ENCODE measurements around the gene CYTH3.
A peak's percentile ranks its signal among the peaks of the same experiment; 100 is the strongest.

CYTH3 gene

GRCh38 chr7:6273380-6273837, 985 bp upstream of the CYTH3 start:
- no peak overlapping the region for H3K27ac ChIP-seq
- no peak for DNase-seq
- intact Hi-C loops (cut with DNase I; ENCODE audit: low total_unique reads), result loop anchor here (5.0 kb wide), 1 partner anchor 111 kb away; no protein-coding TSS in a partner anchor

DNA sequence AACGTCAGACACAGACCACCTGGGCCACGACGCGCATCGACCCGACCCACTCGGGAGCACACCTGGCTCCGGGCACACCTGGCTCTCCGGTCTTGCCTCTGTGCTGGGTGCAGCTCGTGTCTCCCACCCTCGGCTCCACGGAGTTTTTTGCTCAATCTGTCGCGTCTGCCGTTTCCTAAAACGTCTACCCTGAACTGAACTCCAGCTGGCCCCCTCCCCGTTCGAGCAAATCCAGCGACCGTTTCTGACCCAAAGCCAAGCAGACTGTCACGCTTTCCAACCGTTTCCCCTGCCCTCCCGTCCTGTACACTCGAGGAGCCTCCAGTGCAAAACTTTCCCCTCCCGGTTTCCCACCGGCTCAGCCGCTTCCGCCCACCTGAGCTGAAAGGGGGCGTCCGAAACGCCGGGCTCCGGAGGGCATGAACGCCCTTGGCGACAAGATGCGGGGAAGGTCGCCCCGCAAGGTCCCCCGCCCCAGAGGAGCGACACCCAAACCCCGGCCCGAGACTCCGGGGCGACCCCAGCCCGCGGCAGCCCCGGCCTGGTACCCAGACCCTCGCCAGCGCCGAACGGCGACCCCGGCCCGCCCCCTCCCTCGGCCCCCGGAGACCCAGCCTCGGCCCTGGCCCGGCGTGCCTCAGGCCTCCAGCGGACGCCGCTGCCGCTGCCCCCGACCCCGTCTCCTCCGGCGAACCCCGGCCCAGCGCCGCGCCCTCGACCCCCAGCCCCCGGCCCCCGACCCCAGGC, 557 bp downstream of the CYTH3 start:
- peaks cover 0 to 32% (median 23%) of the 10 kb centered on the region in 4 donors for H3K4me1 ChIP-seq
- intact Hi-C loops (cut with DNase I; ENCODE audit: low total_unique reads), result loop anchor here (5.0 kb wide), 1 partner anchor 110 kb away; no protein-coding TSS in a partner anchor
- no peaks in the 10 kb centered on the region for H3K27me3 ChIP-seq
- no peaks in the 10 kb centered on the region for H3K9me3 ChIP-seq
- peak overlapping the region; percentile 87 to 93 for H3K27ac ChIP-seq
- no peak for TF ChIP-seq CTCF (IDR thresholded peaks at IDR 0.05)
- peak in 1 of 2 donors; percentile 69 for DNase-seq
- no peaks in the 10 kb centered on the region for H3K36me3 ChIP-seq
- peak overlapping the region; percentile 99 for H3K4me3 ChIP-seq

More at GRCh38 chr7:6273380-6273837, 985 bp upstream of the CYTH3 start:
- Histone ChIP-seq H3K9me3 (no peaks in the 10 kb centered on the region), H3K4me1 (peaks cover 0 to 32% (median 23%) of the 10 kb centered on the region in 4 donors), H3K27me3 (no peaks in the 10 kb centered on the region), H3K4me3 (no peak overlapping the region), H3K36me3 (no peaks in the 10 kb centered on the region)
- no peak for TF ChIP-seq CTCF (IDR thresholded peaks at IDR 0.05)

DNA sequence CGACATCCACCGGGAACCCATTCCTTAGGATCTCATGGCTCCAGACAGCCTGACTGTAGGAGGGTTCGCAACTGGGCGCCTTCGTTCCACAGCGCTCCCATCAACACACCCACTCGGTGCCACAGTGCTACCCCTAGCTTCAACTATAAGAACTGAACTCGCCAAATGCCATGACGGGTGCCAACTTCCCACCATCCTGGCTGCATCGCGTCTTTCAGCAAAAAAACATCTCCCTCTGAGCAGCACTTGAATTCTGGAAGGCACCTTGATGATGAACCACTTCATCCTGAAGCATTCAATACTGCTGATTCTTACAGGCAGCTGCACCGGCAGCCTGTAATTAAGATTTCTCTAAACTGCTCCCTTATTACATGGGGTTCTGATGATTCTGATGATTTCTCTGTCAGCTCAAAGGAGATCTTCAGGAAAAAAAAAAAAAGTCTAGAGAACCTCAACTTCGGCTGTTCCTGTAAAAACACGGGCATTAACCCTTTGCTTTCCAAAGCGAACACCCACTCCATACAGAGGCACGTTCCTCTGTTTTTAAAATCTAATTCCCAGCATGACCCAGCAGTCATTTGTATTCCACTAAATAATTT, 1.3 kb downstream of the CYTH3 start:
- Histone ChIP-seq H3K4me3 (peak overlapping the region; percentile 99), H3K27me3 (no peaks in the 10 kb centered on the region), H3K36me3 (no peaks in the 10 kb centered on the region), H3K4me1 (peaks cover 0 to 32% (median 23%) of the 10 kb centered on the region in 4 donors), H3K27ac (peak overlapping the region; percentile 87 to 93), H3K9me3 (no peaks in the 10 kb centered on the region)
- intact Hi-C loops (cut with DNase I; ENCODE audit: low total_unique reads), result loop anchor here (5.0 kb wide), 1 partner anchor 109 kb away; no protein-coding TSS in a partner anchor
- peak; percentile 76 to 82 for DNase-seq
- TF ChIP-seq CTCF (IDR thresholded peaks at IDR 0.05), result peak; percentile 47 to 55

GRCh38 chr7:6269527-6269926, 2.9 kb downstream of the CYTH3 start:
- Histone ChIP-seq H3K4me3 (no peak overlapping the region), H3K36me3 (no peaks in the 10 kb centered on the region), H3K27me3 (no peaks in the 10 kb centered on the region), H3K27ac (peak overlapping the region; percentile 29 to 87), H3K4me1 (peaks cover 0 to 32% (median 23%) of the 10 kb centered on the region in 4 donors), H3K9me3 (no peaks in the 10 kb centered on the region)
- no peak for DNase-seq
- intact Hi-C loops (cut with DNase I; ENCODE audit: low total_unique reads), result no loop called here
- TF ChIP-seq CTCF (IDR thresholded peaks at IDR 0.05), result no peak

DNA sequence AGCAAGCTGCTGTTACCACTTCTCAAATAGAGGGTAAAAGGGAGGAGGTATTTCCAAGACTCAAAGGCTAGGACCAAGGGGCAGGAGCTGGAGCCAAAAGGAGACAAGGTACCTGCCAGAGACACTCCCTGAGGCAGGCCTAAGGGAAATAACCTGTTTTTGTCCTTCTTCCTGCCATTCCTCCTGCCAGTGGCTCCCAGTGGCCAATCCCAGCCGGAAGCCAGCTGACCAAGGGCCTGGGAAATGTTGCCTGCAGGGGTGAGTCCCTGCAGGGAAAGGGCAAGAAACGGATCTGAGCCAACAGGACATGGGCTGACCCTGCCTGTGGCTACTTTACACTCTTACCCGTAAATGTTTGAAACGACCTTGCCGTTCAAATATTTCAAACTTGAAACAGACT, 3.5 kb downstream of the CYTH3 start:
- DNase-seq, result no peak
- no peaks in the 10 kb centered on the region for H3K9me3 ChIP-seq
- no peaks in the 10 kb centered on the region for H3K27me3 ChIP-seq
- intact Hi-C loops (cut with DNase I; ENCODE audit: low total_unique reads), result no loop called here
- H3K4me3 ChIP-seq, result no peak overlapping the region
- no peak for TF ChIP-seq CTCF (IDR thresholded peaks at IDR 0.05)
- H3K27ac ChIP-seq, result peak overlapping the region; percentile 15 to 29
- H3K36me3 ChIP-seq, result no peaks in the 10 kb centered on the region
- peaks cover 0 to 32% (median 23%) of the 10 kb centered on the region in 4 donors for H3K4me1 ChIP-seq
